ENCODE results near the gene TH. TPM values are rescaled to one million over a fixed set of nuclear protein-coding genes. Genes with fewer than 3 reads are reported as not detected.

Gene TH
- polyA plus RNA-seq, 1 donor from 2014 or later: 3.6 TPM

- H3K27me3 ChIP-seq (ENCODE audit: insufficient read depth, low read depth, low read length): peaks cover 51% of the 10 kb centered on the region
- H3F3A ChIP-seq (ENCODE audit: insufficient read depth, low read length, poor library complexity, severe bottlenecking): no peaks in the 10 kb centered on the region
- no peaks in the 10 kb centered on the region for H3K9me3 ChIP-seq (ENCODE audit: low read length)
- H4K20me1 ChIP-seq (ENCODE audit: insufficient read depth): no peaks in the 10 kb centered on the region
- no peaks in the 10 kb centered on the region for H3K36me3 ChIP-seq (ENCODE audit: insufficient read depth, low read length)
- TF ChIP-seq TAF1 (IDR thresholded peaks at IDR 0.05; ENCODE audit: low read depth) (no peak), REST (IDR thresholded peaks at IDR 0.05; ENCODE audit: borderline replicate concordance) (no peak), MXI1 (conservative IDR thresholded peaks at IDR 0.05; ENCODE audit: poor library complexity, severe bottlenecking) (no peak), RAD21 (conservative IDR thresholded peaks at IDR 0.05) (no peak), CTCF (IDR thresholded peaks at IDR 0.05; ENCODE audit: poor library complexity, severe bottlenecking) (no peak), POLR2AphosphoS5 (IDR thresholded peaks at IDR 0.05) (no peak), EZH2 (IDR thresholded peaks at IDR 0.05; ENCODE audit: borderline replicate concordance, insufficient read depth, low read length, poor library complexity, severe bottlenecking) (no peak), SMC3 (conservative IDR thresholded peaks at IDR 0.05; ENCODE audit: poor library complexity) (no peak), EP300 (conservative IDR thresholded peaks at IDR 0.05; ENCODE audit: poor library complexity, severe bottlenecking) (no peak)
- no peak overlapping the region for H2AFZ ChIP-seq (ENCODE audit: low read depth, low read length)
- no peaks in the 10 kb centered on the region for H3K79me2 ChIP-seq (replicated peaks; ENCODE audit: insufficient read depth, low read length)
- no peak overlapping the region for H3K4me2 ChIP-seq (ENCODE audit: low read length)
- no peak overlapping the region for H3K27ac ChIP-seq (ENCODE audit: low read length)
- H3K9me2 ChIP-seq (ENCODE audit: insufficient read depth, low read length): no peaks in the 10 kb centered on the region
- H3K9ac ChIP-seq (ENCODE audit: low read length): no peak overlapping the region
- peak overlapping the region; percentile 28 for H3K4me3 ChIP-seq (ENCODE audit: low read length)
Observed at GRCh38 chr11:2137202-2138067, 34.2 kb downstream of the TH start.

GRCh38 chr11:2136952-2137201 is 34.7 kb downstream of the TH start:
- Histone ChIP-seq H3K27me3 (ENCODE audit: insufficient read depth, low read depth, low read length) (peaks cover 45% of the 10 kb centered on the region), H3K79me2 (replicated peaks; ENCODE audit: insufficient read depth, low read length) (no peaks in the 10 kb centered on the region), H3K9ac (ENCODE audit: low read length) (no peak overlapping the region), H3K4me3 (ENCODE audit: low read length) (no peak overlapping the region), H3K9me3 (ENCODE audit: low read length) (no peaks in the 10 kb centered on the region), H2AFZ (ENCODE audit: low read depth, low read length) (no peak overlapping the region), H3K27ac (ENCODE audit: low read length) (no peak overlapping the region), H3K9me2 (ENCODE audit: insufficient read depth, low read length) (no peaks in the 10 kb centered on the region), H4K20me1 (ENCODE audit: insufficient read depth) (no peaks in the 10 kb centered on the region), H3K4me2 (ENCODE audit: low read length) (no peak overlapping the region), H3F3A (ENCODE audit: insufficient read depth, low read length, poor library complexity, severe bottlenecking) (no peaks in the 10 kb centered on the region), H3K36me3 (ENCODE audit: insufficient read depth, low read length) (no peaks in the 10 kb centered on the region)
- TF ChIP-seq MXI1 (conservative IDR thresholded peaks at IDR 0.05; ENCODE audit: poor library complexity, severe bottlenecking) (no peak), POLR2AphosphoS5 (IDR thresholded peaks at IDR 0.05) (no peak), RAD21 (conservative IDR thresholded peaks at IDR 0.05) (no peak), REST (IDR thresholded peaks at IDR 0.05; ENCODE audit: borderline replicate concordance) (no peak), TAF1 (IDR thresholded peaks at IDR 0.05; ENCODE audit: low read depth) (no peak), EZH2 (IDR thresholded peaks at IDR 0.05; ENCODE audit: borderline replicate concordance, insufficient read depth, low read length, poor library complexity, severe bottlenecking) (no peak), CTCF (IDR thresholded peaks at IDR 0.05; ENCODE audit: poor library complexity, severe bottlenecking) (no peak), SMC3 (conservative IDR thresholded peaks at IDR 0.05; ENCODE audit: poor library complexity) (no peak), EP300 (conservative IDR thresholded peaks at IDR 0.05; ENCODE audit: poor library complexity, severe bottlenecking) (no peak)
